Trophoblast cell (in vitro differentiated cells and primary cell): ENCODE results near the gene SMIM23.

Experiments used
- DNase-seq, 2 donors: peaks; one replicate each; pipeline ENCODE4 v3.0.0-alpha.2; 2016
- H2AFZ ChIP-seq: 2 replicates; pipeline ENCODE4 v1.6.1; 2013; ENCODE audit warnings: low read length, moderate library complexity, mild to moderate bottlenecking; ENCODE audit not compliant: insufficient read depth, poor library complexity
- H2AK5ac ChIP-seq: 2 replicates; pipeline ENCODE4 v1.6.1; 2013; ENCODE audit warnings: mild to moderate bottlenecking, low read length
- H2BK120ac ChIP-seq: 2 replicates; pipeline ENCODE4 v1.6.1; 2013; ENCODE audit warnings: low read length, mild to moderate bottlenecking, moderate library complexity; ENCODE audit not compliant: insufficient read depth, poor library complexity
- H2BK12ac ChIP-seq: 2 replicates; pipeline ENCODE4 v1.6.1; 2013; ENCODE audit warnings: mild to moderate bottlenecking, low read length, moderate library complexity
- H2BK5ac ChIP-seq: 2 replicates; pipeline ENCODE4 v1.6.1; 2013; ENCODE audit warnings: low read length, low read depth, moderate library complexity, mild to moderate bottlenecking; ENCODE audit not compliant: poor library complexity
- H3K14ac ChIP-seq: 2 replicates; pipeline ENCODE4 v1.6.1; 2013; ENCODE audit warnings: mild to moderate bottlenecking, low read length
- H3K18ac ChIP-seq: 2 replicates; pipeline ENCODE4 v1.6.1; 2013; ENCODE audit warnings: mild to moderate bottlenecking, low read length
- H3K23ac ChIP-seq: 2 replicates; pipeline ENCODE4 v1.6.1; 2013; ENCODE audit warnings: low read length
- H3K27ac ChIP-seq: 2 replicates; pipeline ENCODE4 v1.5.1; 2013; ENCODE audit warnings: low read depth, mild to moderate bottlenecking, inconsistent platforms, low read length, moderate library complexity
- H3K27me3 ChIP-seq: 2 replicates; pipeline ENCODE4 v1.6.1; 2013; ENCODE audit warnings: inconsistent platforms, mild to moderate bottlenecking, low read length, moderate library complexity; ENCODE audit not compliant: insufficient read depth
- H3K36me3 ChIP-seq, 2 experiments: 1 replicate in 1 of 2; 2 replicates in 1 of 2; pipeline ENCODE4 v1.6.1; 2013; ENCODE audit warnings: low read length in 2 of 2, mild to moderate bottlenecking in 2 of 2, moderate library complexity in 1 of 2; ENCODE audit not compliant: insufficient read depth in 2 of 2, control insufficient read depth in 1 of 2
- H3K4ac ChIP-seq: 2 replicates; pipeline ENCODE4 v1.6.1; 2013; ENCODE audit warnings: low read depth, mild to moderate bottlenecking, low read length, moderate library complexity
- H3K4me1 ChIP-seq, 2 experiments: 1 replicate in 1 of 2; 2 replicates in 1 of 2; pipeline ENCODE4 v1.6.1; 2013; ENCODE audit warnings: low read length in 2 of 2, mild to moderate bottlenecking in 2 of 2, moderate library complexity in 1 of 2; ENCODE audit not compliant: insufficient read depth in 2 of 2, control insufficient read depth in 1 of 2
- H3K4me2 ChIP-seq: 2 replicates; pipeline ENCODE4 v1.6.1; 2013; ENCODE audit warnings: inconsistent platforms, mild to moderate bottlenecking, low read length, moderate library complexity
- H3K4me3 ChIP-seq: 2 replicates; pipeline ENCODE4 v1.5.1; 2013; ENCODE audit warnings: mild to moderate bottlenecking, low read depth, low read length, inconsistent platforms
- H3K79me1 ChIP-seq: one replicate; pipeline ENCODE4 v1.6.1; 2013; ENCODE audit warnings: low read length
- H3K79me2 ChIP-seq: 2 replicates; pipeline ENCODE4 v1.6.1; 2013; ENCODE audit warnings: low read length, mild to moderate bottlenecking; ENCODE audit not compliant: control insufficient read depth, insufficient read depth, poor library complexity
- H3K9ac ChIP-seq: 2 replicates; pipeline ENCODE4 v1.6.1; 2013; ENCODE audit warnings: mild to moderate bottlenecking, low read length
- H3K9me3 ChIP-seq: 2 replicates; pipeline ENCODE4 v1.6.1; 2013; ENCODE audit warnings: low read depth, mild to moderate bottlenecking, control low read depth, inconsistent platforms, low read length; ENCODE audit not compliant: insufficient read depth
- H4K12ac ChIP-seq: 2 replicates; pipeline ENCODE4 v1.6.1; 2013; ENCODE audit warnings: low read depth, mild to moderate bottlenecking, low read length, moderate library complexity
- H4K8ac ChIP-seq: 2 replicates; pipeline ENCODE4 v1.6.1; 2013; ENCODE audit warnings: low read depth, mild to moderate bottlenecking, low read length, moderate library complexity
- H4K91ac ChIP-seq: one replicate; pipeline ENCODE4 v1.6.1; 2013; ENCODE audit warnings: low read depth, mild to moderate bottlenecking, low read length, moderate library complexity
- WGBS: extraction: QIAGEN DNeasy Blood & Tissue Kit; methylation state at CpG from one replicate; pipeline ENCODE4 v1.1.7; 2013; ENCODE audit warnings: missing lambda C conversion rate; ENCODE audit not compliant: insufficient read length, insufficient coverage; ENCODE audit errors: extremely low coverage; 5-methylcytosine and 5-hydroxymethylcytosine counted together

The SMIM23 gene

DNA sequence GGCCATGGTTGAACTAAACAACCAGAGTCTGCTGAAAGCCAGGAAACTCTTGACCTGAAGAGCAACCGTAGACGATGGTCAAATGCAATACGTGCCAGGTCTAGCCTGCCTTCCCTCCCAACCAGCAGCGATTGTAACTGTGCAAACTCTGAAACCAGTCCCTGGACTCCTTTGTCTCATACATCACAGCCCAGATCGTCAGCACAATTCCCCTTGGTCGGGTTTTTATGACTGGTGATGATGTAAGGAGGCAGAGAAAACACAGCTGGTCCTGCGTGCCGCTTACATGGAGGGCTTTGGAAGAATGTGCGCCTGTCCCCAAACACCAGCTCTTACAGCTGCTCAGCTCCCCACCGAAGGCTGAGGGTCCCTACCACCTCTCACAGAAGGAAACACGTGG lies 24.6 kb downstream of the SMIM23 start:
- no peak overlapping the region for H4K8ac ChIP-seq
- H3K14ac ChIP-seq: no peak overlapping the region
- H4K91ac ChIP-seq: no peak overlapping the region
- H3K27me3 ChIP-seq: no peaks in the 10 kb centered on the region
- no peak for DNase-seq
- no peak overlapping the region for H3K4me2 ChIP-seq
- no peak overlapping the region for H3K23ac ChIP-seq
- H4K12ac ChIP-seq: no peak overlapping the region
- H2BK12ac ChIP-seq: no peak overlapping the region
- H3K79me1 ChIP-seq: no peaks in the 10 kb centered on the region
- no peak overlapping the region for H3K27ac ChIP-seq
- no peak overlapping the region for H2AFZ ChIP-seq
- peaks cover 0 to 3% of the 10 kb centered on the region in 2 experiments for H3K4me1 ChIP-seq
- no peak overlapping the region for H3K4me3 ChIP-seq
- no peak overlapping the region for H3K18ac ChIP-seq
- H3K9ac ChIP-seq: no peak overlapping the region
- no peaks in the 10 kb centered on the region for H3K79me2 ChIP-seq
- H2BK120ac ChIP-seq: no peak overlapping the region
- no CpG with 5 or more reads among the region's 11 CpGs for WGBS
- H2AK5ac ChIP-seq: no peak overlapping the region
- H2BK5ac ChIP-seq: no peak overlapping the region
- no peaks in the 10 kb centered on the region for H3K9me3 ChIP-seq
- no peaks in the 10 kb centered on the region for H3K36me3 ChIP-seq
- H3K4ac ChIP-seq: no peak overlapping the region

DNA sequence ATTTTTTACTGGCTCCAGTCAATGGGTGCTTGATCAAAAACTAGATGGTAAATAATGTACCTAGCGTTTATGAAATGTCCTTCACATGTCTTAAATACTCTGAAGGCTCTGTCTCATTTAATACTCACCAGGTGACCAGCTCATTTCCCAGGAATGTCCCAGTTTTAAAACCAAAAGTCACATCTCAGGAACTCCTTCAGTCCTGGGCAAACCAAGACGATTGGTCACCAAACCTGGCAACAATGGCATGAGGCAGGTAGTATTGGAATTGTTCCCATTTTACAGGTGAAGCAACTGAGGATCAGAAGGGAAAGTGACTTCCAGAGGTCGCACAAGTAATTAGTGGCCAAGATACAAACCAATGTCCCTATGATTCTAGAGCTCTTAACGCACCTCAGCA lies 27.7 kb downstream of the SMIM23 start:
- no peak overlapping the region for H2AFZ ChIP-seq
- H2BK12ac ChIP-seq: no peak overlapping the region
- H3K9ac ChIP-seq: no peak overlapping the region
- H3K9me3 ChIP-seq: no peaks in the 10 kb centered on the region
- H4K91ac ChIP-seq: no peak overlapping the region
- H3K79me2 ChIP-seq: no peaks in the 10 kb centered on the region
- H3K18ac ChIP-seq: no peak overlapping the region
- no peak overlapping the region for H3K4me2 ChIP-seq
- H3K79me1 ChIP-seq: no peaks in the 10 kb centered on the region
- H2AK5ac ChIP-seq: no peak overlapping the region
- no CpG with 5 or more reads among the region's 4 CpGs for WGBS
- H3K4me3 ChIP-seq: no peak overlapping the region
- no peak overlapping the region for H2BK5ac ChIP-seq
- H3K27me3 ChIP-seq: no peaks in the 10 kb centered on the region
- no peaks in the 10 kb centered on the region for H3K36me3 ChIP-seq
- peaks cover 0 to 5% of the 10 kb centered on the region in 2 experiments for H3K4me1 ChIP-seq
- H3K4ac ChIP-seq: no peak overlapping the region
- DNase-seq: peak; percentile 16 to 54
- no peak overlapping the region for H3K23ac ChIP-seq
- no peak overlapping the region for H3K14ac ChIP-seq
- H2BK120ac ChIP-seq: no peak overlapping the region
- no peak overlapping the region for H3K27ac ChIP-seq
- H4K12ac ChIP-seq: no peak overlapping the region
- H4K8ac ChIP-seq: no peak overlapping the region

DNA sequence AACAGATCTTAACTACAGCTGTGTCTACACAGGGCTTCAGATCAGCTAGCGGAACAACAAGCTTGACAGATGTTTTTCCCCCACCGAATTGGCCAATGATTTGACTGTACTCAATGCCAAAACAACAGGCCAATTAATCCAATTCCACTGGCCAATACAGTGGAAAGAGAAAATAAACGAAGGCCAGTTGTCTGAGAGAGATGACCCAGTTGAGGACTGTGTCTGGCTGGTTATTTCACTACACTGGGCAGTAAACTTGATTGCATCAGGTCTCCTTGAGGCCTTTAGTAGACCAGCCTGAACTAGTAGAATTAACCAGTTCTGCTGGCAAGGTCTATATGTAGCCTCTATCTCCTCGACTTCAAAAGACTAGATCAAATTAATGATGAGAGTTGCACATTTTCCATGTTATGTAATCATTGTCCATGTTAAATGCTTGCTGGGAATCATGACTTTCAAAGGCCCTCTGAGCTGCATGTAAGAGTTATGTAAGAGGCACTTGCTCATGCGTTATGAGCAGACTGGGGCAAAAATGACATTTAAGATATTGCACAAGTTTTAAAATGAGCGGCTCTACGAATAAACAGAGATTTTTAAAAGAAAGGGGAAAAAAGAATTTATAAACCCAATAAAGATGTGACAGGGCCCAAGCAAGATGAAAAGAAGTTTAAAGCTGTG lies 28.3 kb downstream of the SMIM23 start:
- no peak overlapping the region for H4K91ac ChIP-seq
- no peak overlapping the region for H2BK12ac ChIP-seq
- H3K4me1 ChIP-seq: peaks cover 0 to 5% of the 10 kb centered on the region in 2 experiments
- H2BK120ac ChIP-seq: no peak overlapping the region
- H2AK5ac ChIP-seq: no peak overlapping the region
- H2AFZ ChIP-seq: no peak overlapping the region
- H3K27me3 ChIP-seq: no peaks in the 10 kb centered on the region
- no peaks in the 10 kb centered on the region for H3K9me3 ChIP-seq
- DNase-seq: peak in 1 of 2 donors; percentile 18
- H3K79me1 ChIP-seq: no peaks in the 10 kb centered on the region
- no peak overlapping the region for H3K9ac ChIP-seq
- no peak overlapping the region for H3K23ac ChIP-seq
- no peaks in the 10 kb centered on the region for H3K79me2 ChIP-seq
- no peak overlapping the region for H3K27ac ChIP-seq
- H3K4me2 ChIP-seq: no peak overlapping the region
- H3K36me3 ChIP-seq: no peaks in the 10 kb centered on the region
- H3K4ac ChIP-seq: no peak overlapping the region
- H2BK5ac ChIP-seq: no peak overlapping the region
- no peak overlapping the region for H3K18ac ChIP-seq
- no peak overlapping the region for H3K14ac ChIP-seq
- no peak overlapping the region for H4K12ac ChIP-seq
- no CpG with 5 or more reads among the region's 7 CpGs for WGBS
- no peak overlapping the region for H4K8ac ChIP-seq
- H3K4me3 ChIP-seq: no peak overlapping the region

DNA sequence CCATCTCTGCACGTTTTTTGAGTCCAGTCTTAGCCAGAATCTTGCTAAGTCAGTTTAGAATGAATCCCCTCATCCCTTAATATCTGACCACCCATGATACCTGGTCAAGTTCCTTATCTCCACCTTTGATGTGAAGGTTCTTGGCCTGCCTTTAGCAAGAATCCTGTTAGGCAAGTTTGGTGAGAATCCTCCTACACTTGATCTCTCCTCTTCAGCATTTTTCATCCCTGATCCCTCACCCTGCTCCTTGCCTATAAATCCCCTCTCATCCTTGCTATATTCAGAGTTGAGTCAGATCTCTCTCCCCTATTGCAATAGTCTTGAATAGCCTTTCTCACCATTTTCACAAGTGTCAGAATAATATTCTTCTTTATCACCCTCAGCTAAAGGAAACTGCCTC lies 31.0 kb downstream of the SMIM23 start:
- Histone ChIP-seq H2AFZ (no peak overlapping the region), H3K27me3 (no peaks in the 10 kb centered on the region), H3K79me2 (no peaks in the 10 kb centered on the region), H3K79me1 (no peaks in the 10 kb centered on the region), H3K4me1 (peaks cover 0 to 5% of the 10 kb centered on the region in 2 experiments), H3K4me2 (no peak overlapping the region), H4K91ac (no peak overlapping the region), H3K4ac (no peak overlapping the region), H3K36me3 (no peaks in the 10 kb centered on the region), H3K9ac (no peak overlapping the region), H3K9me3 (no peaks in the 10 kb centered on the region), H3K23ac (no peak overlapping the region), H3K14ac (no peak overlapping the region), H2BK120ac (no peak overlapping the region), H4K8ac (no peak overlapping the region), H4K12ac (no peak overlapping the region), H2AK5ac (no peak overlapping the region), H3K27ac (no peak overlapping the region), H3K4me3 (no peak overlapping the region), H2BK5ac (no peak overlapping the region), H3K18ac (no peak overlapping the region), H2BK12ac (no peak overlapping the region)
- WGBS: no CpG with 5 or more reads among the region's 1 CpG
- DNase-seq: peak; percentile 57 to 86
